Stimulated activated CD8-positive, alpha-beta memory T cell treated with anti-CD3 and anti-CD28 coated beads, Interleukin-12 subunit alpha, Interleukin-12 subunit beta, amount 100 ng/mL, for 24 hours (primary cell): Measurements from ENCODE around the gene XK.

ENCODE experiments used
- DNase-seq: peaks from one replicate; pipeline ENCODE4 v3.0.0-alpha.2; 2020; ENCODE audit errors: extremely low read depth

Gene XK

GRCh38 chrX:37679230-37679629 lies 6.4 kb upstream of the XK start:
- no peak for DNase-seq

- DNase-seq, result no peak
Measured at GRCh38 chrX:37679888-37680287, 5.7 kb upstream of the XK start.

- DNase-seq, result no peak
Measured at GRCh38 chrX:37684426-37684825, 1.2 kb upstream of the XK start.

- no peak for DNase-seq
Measured at GRCh38 chrX:37684973-37685372, 618 bp upstream of the XK start.

GRCh38 chrX:37686369-37686995 lies 891 bp downstream of the XK start:
- DNase-seq, result no peak

- no peak for DNase-seq
Measured at GRCh38 chrX:37686996-37687395, 1.4 kb downstream of the XK start.

- no peak for DNase-seq
Measured at GRCh38 chrX:37690119-37690518, 4.5 kb downstream of the XK start.

GRCh38 chrX:37692918-37693317 lies 7.3 kb downstream of the XK start:
- DNase-seq, result no peak

GRCh38 chrX:37697169-37697760 lies 11.7 kb downstream of the XK start:
- DNase-seq, result no peak

GRCh38 chrX:37701588-37701987 lies 16.0 kb downstream of the XK start:
- no peak for DNase-seq

GRCh38 chrX:37711991-37712390 lies 26.4 kb downstream of the XK start:
- DNase-seq, result no peak

- DNase-seq, result no peak
Measured at GRCh38 chrX:37712458-37712857, 26.9 kb downstream of the XK start.

- DNase-seq, result no peak
Measured at GRCh38 chrX:37714479-37714878, 28.9 kb downstream of the XK start.

- DNase-seq, result no peak
Measured at GRCh38 chrX:37716602-37717001, 31.0 kb downstream of the XK start.

GRCh38 chrX:37717708-37718107 lies 32.1 kb downstream of the XK start:
- DNase-seq, result no peak

GRCh38 chrX:37722595-37722994 lies 37.0 kb downstream of the XK start:
- DNase-seq, result no peak

GRCh38 chrX:37726346-37726745 lies 40.8 kb downstream of the XK start:
- no peak for DNase-seq

- peak; percentile 16 for DNase-seq
Measured at GRCh38 chrX:37745354-37745753, 59.8 kb downstream of the XK start.

- DNase-seq, result no peak
Measured at GRCh38 chrX:37745835-37746217, 60.2 kb downstream of the XK start.

GRCh38 chrX:37746218-37746941 lies 60.8 kb downstream of the XK start:
- no peak for DNase-seq

GRCh38 chrX:37746951-37747350 lies 61.4 kb downstream of the XK start:
- no peak for DNase-seq

GRCh38 chrX:37752281-37752680 lies 66.7 kb downstream of the XK start:
- no peak for DNase-seq

- no peak for DNase-seq
Measured at GRCh38 chrX:37752936-37753335, 67.3 kb downstream of the XK start.
